H9 (cell line): ENCODE data around the gene NANOS2. TPM values are rescaled to one million over a fixed set of nuclear protein-coding genes. Genes with fewer than 3 reads are reported as not detected.

Source experiments
- DNase-seq: peaks from one replicate; pipeline ENCODE4 v3.0.0-alpha.2; 2017
- H2AFZ ChIP-seq: one replicate; pipeline ENCODE4 v1.6.1; 2013; ENCODE audit warnings: mild to moderate bottlenecking, low read length, control low read depth, moderate library complexity
- H2AK5ac ChIP-seq: 2 replicates; pipeline ENCODE4 v1.6.1; 2013; ENCODE audit warnings: low read length, control low read depth, mixed read lengths; ENCODE audit not compliant: insufficient read length
- H2BK120ac ChIP-seq: one replicate; pipeline ENCODE4 v1.6.1; 2013; ENCODE audit warnings: low read depth, mild to moderate bottlenecking, low read length, control low read depth, inconsistent platforms; ENCODE audit not compliant: poor library complexity, severe bottlenecking
- H2BK12ac ChIP-seq: 2 replicates; pipeline ENCODE4 v1.6.1; 2013; ENCODE audit warnings: low read length, control low read depth, mixed read lengths, low read depth; ENCODE audit not compliant: insufficient read length
- H2BK15ac ChIP-seq: 2 replicates; pipeline ENCODE4 v1.6.1; 2013; ENCODE audit warnings: low read depth, low read length, control low read depth
- H2BK20ac ChIP-seq: one replicate; pipeline ENCODE4 v1.6.1; 2013; ENCODE audit warnings: low read depth, mild to moderate bottlenecking, low read length, control low read depth, inconsistent platforms; ENCODE audit not compliant: poor library complexity, severe bottlenecking
- H2BK5ac ChIP-seq: 2 replicates; pipeline ENCODE4 v1.6.1; 2013; ENCODE audit warnings: low read length, control low read depth, mixed read lengths; ENCODE audit not compliant: insufficient read length
- H3K14ac ChIP-seq: 2 replicates; pipeline ENCODE4 v1.6.1; 2013; ENCODE audit warnings: low read length, control low read depth; ENCODE audit not compliant: insufficient read depth
- H3K18ac ChIP-seq: 2 replicates; pipeline ENCODE4 v1.6.1; 2013; ENCODE audit warnings: low read depth, mild to moderate bottlenecking, mixed read lengths, low read length, control low read depth; ENCODE audit not compliant: insufficient read length
- H3K23ac ChIP-seq: 2 replicates; pipeline ENCODE4 v1.6.1; 2013; ENCODE audit warnings: low read length, control low read depth, mixed read lengths, low read depth; ENCODE audit not compliant: insufficient read length
- H3K23me2 ChIP-seq: 2 replicates; pipeline ENCODE4 v1.6.1; 2013; ENCODE audit warnings: low read depth, mild to moderate bottlenecking, mixed read lengths, low read length, control low read depth; ENCODE audit not compliant: insufficient read length, poor library complexity, severe bottlenecking
- H3K27ac ChIP-seq: 2 replicates; pipeline ENCODE4 v1.5.1; 2013; ENCODE audit warnings: low read length, control low read depth, mixed read lengths, low read depth; ENCODE audit not compliant: insufficient read length
- H3K27me3 ChIP-seq: 2 replicates; pipeline ENCODE4 v1.6.1; 2013; ENCODE audit warnings: low read length, control low read depth, inconsistent platforms; ENCODE audit not compliant: insufficient read depth
- H3K4ac ChIP-seq: 2 replicates; pipeline ENCODE4 v1.6.1; 2013; ENCODE audit warnings: low read depth, mild to moderate bottlenecking, control low read depth, inconsistent platforms, low read length, moderate library complexity
- H3K4me1 ChIP-seq: 2 replicates; pipeline ENCODE4 v1.6.1; 2013; ENCODE audit warnings: low read length, control low read depth, inconsistent platforms; ENCODE audit not compliant: insufficient read depth
- H3K4me2 ChIP-seq: 2 replicates; pipeline ENCODE4 v1.6.1; 2013; ENCODE audit warnings: low read length, control low read depth, mixed read lengths; ENCODE audit not compliant: insufficient read length, insufficient read depth
- H3K56ac ChIP-seq: 2 replicates; pipeline ENCODE4 v1.6.1; 2013; ENCODE audit warnings: low read depth, mild to moderate bottlenecking, mixed read lengths, low read length, control low read depth; ENCODE audit not compliant: insufficient read length
- H3K79me1 ChIP-seq: 2 replicates; pipeline ENCODE4 v1.6.1; 2013; ENCODE audit warnings: low read depth, mild to moderate bottlenecking, moderate library complexity, low read length, control low read depth, inconsistent platforms; ENCODE audit not compliant: insufficient read depth, poor library complexity, severe bottlenecking
- H3K79me2 ChIP-seq: 2 replicates; pipeline ENCODE4 v1.6.1; 2013; ENCODE audit warnings: low read length, control low read depth, inconsistent platforms; ENCODE audit not compliant: insufficient read depth
- H3K9ac ChIP-seq: 2 replicates; pipeline ENCODE4 v1.6.1; 2013; ENCODE audit warnings: low read length, control low read depth, mixed read lengths; ENCODE audit not compliant: insufficient read length; ENCODE audit errors: extremely low read depth
- H3K9me3 ChIP-seq: one replicate; pipeline ENCODE4 v1.6.1; 2013; ENCODE audit warnings: low read depth, low read length, inconsistent platforms; ENCODE audit not compliant: control insufficient read depth
- H3T11ph ChIP-seq: one replicate; pipeline ENCODE4 v1.6.1; 2013; ENCODE audit warnings: mild to moderate bottlenecking, low read length, control low read depth, inconsistent platforms
- H4K20me1 ChIP-seq: one replicate; pipeline ENCODE4 v1.6.1; 2013; ENCODE audit not compliant: control insufficient read depth, insufficient read length, insufficient read depth
- H4K5ac ChIP-seq: 2 replicates; pipeline ENCODE4 v1.6.1; 2013; ENCODE audit warnings: low read depth, mild to moderate bottlenecking, mixed read lengths, low read length, control low read depth; ENCODE audit not compliant: insufficient read length
- H4K8ac ChIP-seq: replicated peaks from 2 replicates; pipeline ENCODE4 v1.6.1; 2013; ENCODE audit warnings: low read length, control low read depth, mixed read lengths, low read depth; ENCODE audit not compliant: insufficient read length
- H4K91ac ChIP-seq: 2 replicates; pipeline ENCODE4 v1.6.1; 2013; ENCODE audit warnings: low read depth, mild to moderate bottlenecking, moderate library complexity, mixed read lengths, low read length, control low read depth; ENCODE audit not compliant: insufficient read length
- H3K27ac Mint-ChIP-seq, 3 experiments: 2 replicates in 2 of 3; 3 replicates in 1 of 3; pipeline ENCODE4 v1.8.0; 2020 to 2021; ENCODE audit warnings: mixed read lengths in 3 of 3, mild to moderate bottlenecking in 1 of 3, moderate library complexity in 1 of 3
- H3K27me3 Mint-ChIP-seq: 2 replicates; pipeline ENCODE4 v1.8.0; 2021; ENCODE audit warnings: low read depth, mild to moderate bottlenecking, moderate library complexity, mixed read lengths
- H3K36me3 Mint-ChIP-seq, 3 experiments: 2 replicates in 2 of 3; 3 replicates in 1 of 3; pipeline ENCODE4 v1.8.0; 2020 to 2021; ENCODE audit warnings: low read depth in 3 of 3, mixed read lengths in 3 of 3; ENCODE audit not compliant: insufficient read depth in 1 of 3
- H3K4me1 Mint-ChIP-seq, 2 experiments: 2 replicates each; pipeline ENCODE4 v1.8.0; 2020; ENCODE audit warnings: mixed read lengths in 2 of 2
- H3K4me3 Mint-ChIP-seq, 2 experiments: 2 replicates in 1 of 2; 3 replicates in 1 of 2; pipeline ENCODE4 v1.8.0; 2020 to 2021; ENCODE audit warnings: mild to moderate bottlenecking in 2 of 2, mixed read lengths in 2 of 2, moderate library complexity in 1 of 2
- H3K9me3 Mint-ChIP-seq, 2 experiments: 2 replicates in 1 of 2; 3 replicates in 1 of 2; pipeline ENCODE4 v1.8.0; 2020; ENCODE audit warnings: mild to moderate bottlenecking in 2 of 2, mixed read lengths in 2 of 2, moderate library complexity in 1 of 2
- CTCF ChIP-seq: fragments of 200-600 bp; sonication (generic); conservative IDR thresholded peaks from 3 replicates; pipeline ENCODE4 v1.8.0; 2021; ENCODE audit warnings: antibody characterized with exemption, mild to moderate bottlenecking
- WGBS: extraction: QIAGEN DNeasy Blood & Tissue Kit; methylation state at CpG from one replicate; pipeline ENCODE4 v1.1.7; 2013; ENCODE audit warnings: missing lambda C conversion rate, low lambda C conversion rate, mixed read lengths; ENCODE audit not compliant: insufficient read length; ENCODE audit errors: extremely low coverage; 5-methylcytosine and 5-hydroxymethylcytosine counted together
- total RNA-seq: library from RNA; stranded (reverse); gene quantifications from 2 replicates; pipeline ENCODE4 v1.2.1, GENCODE V29; 2021

NANOS2 gene
- total RNA-seq, 1 experiment from 2014 or later: not detected

GRCh38 chr19:45954156-45954555 lies 39.6 kb upstream of the NANOS2 start:
- no peak overlapping the region for H2AFZ ChIP-seq
- Mint-ChIP-seq H3K4me3 (peak overlapping the region in 1 of 2 experiments; percentile 50; a peak in 1 of 5 replicates), H3K4me1 (peaks cover 5 to 17% of the 10 kb centered on the region in 2 experiments), H3K27ac (no peak overlapping the region), H3K36me3 (peaks cover 4 to 16% (median 9%) of the 10 kb centered on the region in 3 experiments; a peak in 4 of 7 replicates), H3K27me3 (peaks cover 53% of the 10 kb centered on the region), H3K9me3 (peaks cover 0 to 1% of the 10 kb centered on the region in 2 experiments; a peak in 1 of 5 replicates)
- no peak overlapping the region for H3K56ac ChIP-seq
- H3K4me1 ChIP-seq: no peaks in the 10 kb centered on the region
- no peak overlapping the region for H2AK5ac ChIP-seq
- H3K79me1 ChIP-seq: no peaks in the 10 kb centered on the region
- H4K20me1 ChIP-seq: peaks cover 3% of the 10 kb centered on the region
- no peak overlapping the region for H3T11ph ChIP-seq
- no peak overlapping the region for H3K4ac ChIP-seq
- no peak overlapping the region for H3K23ac ChIP-seq
- H2BK5ac ChIP-seq: no peak overlapping the region
- no peaks in the 10 kb centered on the region for H3K27me3 ChIP-seq
- no peak overlapping the region for H3K4me2 ChIP-seq
- no peak overlapping the region for H4K5ac ChIP-seq
- H3K23me2 ChIP-seq: peaks cover 7% of the 10 kb centered on the region
- H3K27ac ChIP-seq: no peak overlapping the region
- no peak overlapping the region for H2BK15ac ChIP-seq
- no peaks in the 10 kb centered on the region for H3K79me2 ChIP-seq
- no peak overlapping the region for H3K14ac ChIP-seq
- TF ChIP-seq CTCF: no peak
- no peak overlapping the region for H3K9ac ChIP-seq
- no peak for DNase-seq
- no peaks in the 10 kb centered on the region for H3K9me3 ChIP-seq
- H4K8ac ChIP-seq: no peak overlapping the region
- H4K91ac ChIP-seq: no peak overlapping the region
- H2BK12ac ChIP-seq: no peak overlapping the region
- no peak overlapping the region for H2BK120ac ChIP-seq
- H2BK20ac ChIP-seq: no peak overlapping the region
- no CpG with 5 or more reads among the region's 9 CpGs for WGBS
- H3K18ac ChIP-seq: no peak overlapping the region
